ENCODE data around the gene AP2A1.

AP2A1 gene

DNA sequence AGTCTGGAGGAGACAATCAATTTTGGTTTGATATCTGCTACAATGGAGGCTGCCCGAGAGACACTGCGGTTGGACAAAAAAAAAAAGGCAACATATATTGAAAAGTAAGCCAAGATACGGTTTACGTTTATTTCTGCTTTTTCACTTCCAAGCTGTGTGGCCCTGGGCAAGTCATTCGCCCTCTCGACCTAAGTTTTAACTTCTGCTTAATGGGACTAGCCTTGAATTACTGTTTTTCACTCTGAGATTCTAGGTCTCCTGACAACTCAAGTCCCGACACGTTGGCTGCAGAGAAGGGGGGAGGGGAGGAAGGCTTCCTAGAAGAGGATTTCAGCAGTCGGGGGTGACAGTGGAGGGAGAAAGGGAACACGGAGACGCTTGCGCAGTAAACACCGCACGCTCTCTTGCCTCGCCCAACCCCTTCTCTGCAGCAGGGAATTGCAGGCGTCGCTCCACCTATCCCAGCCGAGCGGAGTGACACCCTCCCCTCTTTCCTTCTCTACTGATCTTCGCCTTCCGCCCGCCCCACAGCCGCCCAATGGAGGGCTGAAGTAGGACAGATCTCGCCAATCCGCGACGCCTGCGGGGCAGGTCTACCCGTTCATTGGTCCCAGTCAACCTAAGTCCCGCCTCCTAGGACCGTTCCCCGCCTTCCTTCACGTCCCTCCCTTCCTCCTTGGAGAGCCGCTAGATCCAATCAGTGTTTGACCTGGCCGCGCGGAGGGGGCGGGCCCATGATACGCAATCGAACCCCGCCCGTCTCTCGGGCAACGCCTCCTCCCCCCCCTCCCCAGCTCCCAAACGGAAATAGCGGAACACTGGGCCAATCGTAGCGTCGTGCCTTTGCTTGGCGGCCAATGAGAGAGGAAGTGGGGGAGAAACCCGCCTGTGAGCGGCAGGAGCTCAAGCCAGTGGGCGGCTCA, 533 bp upstream of the AP2A1 start:
- DNase-seq (ENCODE audit: low read depth, low spot score), result peak; percentile 98

DNA sequence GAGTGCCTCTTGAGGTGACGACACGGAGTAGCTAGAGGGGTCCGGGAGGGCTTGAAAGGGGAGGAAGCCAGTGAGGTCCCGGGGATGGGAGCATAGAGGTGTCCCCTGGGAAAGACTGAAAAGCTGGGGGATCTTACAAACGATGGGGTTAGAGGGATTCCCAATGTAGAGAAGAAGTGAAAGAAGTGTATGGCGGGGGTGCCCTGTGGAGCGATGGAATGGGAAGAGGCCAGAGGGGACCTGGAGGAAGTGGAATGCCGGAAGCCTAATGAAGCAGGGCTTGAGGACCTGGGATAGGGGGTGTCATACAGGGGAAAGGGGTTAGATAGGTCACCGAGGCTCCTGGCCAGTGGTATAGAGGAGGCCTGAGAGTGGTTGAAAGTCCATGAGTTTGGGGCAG, 580 bp downstream of the AP2A1 start:
- no peak for DNase-seq (ENCODE audit: low read depth, low spot score)

- DNase-seq (ENCODE audit: low read depth, low spot score), result no peak
Measured at GRCh38 chr19:49767967-49768581, 1.3 kb downstream of the AP2A1 start.

GRCh38 chr19:49770529-49770928, 3.7 kb downstream of the AP2A1 start:
- no peak for DNase-seq (ENCODE audit: low read depth, low spot score)

- DNase-seq (ENCODE audit: low read depth, low spot score), result no peak
Measured at GRCh38 chr19:49771674-49772139, 4.9 kb downstream of the AP2A1 start.

DNA sequence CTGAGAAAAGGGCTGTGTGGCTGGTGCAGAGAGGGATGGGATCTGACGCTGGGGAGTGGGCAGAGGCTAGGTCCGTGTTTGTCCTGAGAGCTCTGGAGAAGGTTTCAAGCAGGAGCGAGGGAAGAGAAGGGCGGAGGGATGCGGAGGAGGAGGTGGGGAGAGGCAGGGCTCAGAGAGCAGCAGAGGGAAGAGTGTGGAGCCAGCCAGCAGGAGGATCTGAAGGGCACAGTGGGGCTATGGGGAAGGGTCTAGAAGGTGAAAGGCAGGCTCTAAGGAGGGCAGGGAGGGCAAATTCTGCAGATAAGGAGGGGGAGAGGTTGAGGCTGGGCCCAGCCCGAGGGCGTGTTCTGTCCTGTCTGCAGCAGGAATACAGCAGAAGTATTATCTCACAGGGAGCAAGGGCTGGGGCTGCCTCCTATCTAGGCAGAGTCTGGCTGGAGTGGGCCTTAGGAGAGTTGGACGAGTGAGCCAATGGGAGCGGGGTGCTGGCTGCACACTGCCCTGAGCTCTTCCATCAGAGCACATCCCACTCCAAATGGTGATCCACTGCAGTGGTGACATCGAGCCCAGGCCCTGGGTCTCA, 6.1 kb downstream of the AP2A1 start:
- no peak for DNase-seq (ENCODE audit: low read depth, low spot score)

- DNase-seq (ENCODE audit: low read depth, low spot score), result no peak
Measured at GRCh38 chr19:49773663-49774350, 7.0 kb downstream of the AP2A1 start.

DNA sequence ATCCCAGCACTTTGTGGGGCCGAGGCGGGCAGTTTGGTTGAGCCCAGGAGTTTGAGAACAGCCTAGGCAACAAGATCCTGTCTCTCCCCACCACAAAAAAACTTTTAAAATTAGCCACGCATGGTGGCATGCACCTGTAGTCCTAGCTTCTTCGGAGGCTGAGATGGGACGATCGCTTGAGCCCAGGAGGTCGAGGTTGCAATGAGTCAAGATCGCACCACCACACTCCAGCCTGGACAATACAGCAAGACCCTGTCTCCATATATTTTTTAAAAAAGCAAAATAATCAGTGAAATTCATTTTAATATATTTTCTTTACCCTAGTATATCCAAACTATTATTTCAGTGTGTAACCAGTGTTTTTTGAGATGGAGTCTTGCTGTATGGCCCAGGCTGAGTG, 8.2 kb downstream of the AP2A1 start:
- DNase-seq (ENCODE audit: low read depth, low spot score), result no peak

GRCh38 chr19:49775742-49776370, 9.1 kb downstream of the AP2A1 start:
- DNase-seq (ENCODE audit: low read depth, low spot score), result no peak

DNA sequence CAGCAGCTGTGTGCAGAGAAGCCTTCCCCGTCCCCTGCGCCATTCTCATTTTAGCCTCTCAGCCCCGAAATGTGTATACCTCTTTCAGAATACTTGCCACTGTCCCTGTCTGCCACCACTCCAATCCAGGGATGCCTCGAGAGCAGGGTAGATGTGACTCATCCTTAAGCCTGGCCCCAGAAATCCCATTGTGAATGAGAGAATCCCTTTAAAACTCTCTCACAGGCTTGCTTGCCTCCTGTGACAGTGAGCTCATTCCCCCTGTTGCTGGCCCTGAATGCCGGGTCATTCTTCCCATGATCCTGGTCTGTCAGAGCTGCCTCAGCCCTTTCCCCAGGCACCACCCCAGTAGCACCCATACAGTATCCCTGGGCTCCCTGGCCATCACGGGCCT, 9.6 kb downstream of the AP2A1 start:
- DNase-seq (ENCODE audit: low read depth, low spot score), result no peak

DNA sequence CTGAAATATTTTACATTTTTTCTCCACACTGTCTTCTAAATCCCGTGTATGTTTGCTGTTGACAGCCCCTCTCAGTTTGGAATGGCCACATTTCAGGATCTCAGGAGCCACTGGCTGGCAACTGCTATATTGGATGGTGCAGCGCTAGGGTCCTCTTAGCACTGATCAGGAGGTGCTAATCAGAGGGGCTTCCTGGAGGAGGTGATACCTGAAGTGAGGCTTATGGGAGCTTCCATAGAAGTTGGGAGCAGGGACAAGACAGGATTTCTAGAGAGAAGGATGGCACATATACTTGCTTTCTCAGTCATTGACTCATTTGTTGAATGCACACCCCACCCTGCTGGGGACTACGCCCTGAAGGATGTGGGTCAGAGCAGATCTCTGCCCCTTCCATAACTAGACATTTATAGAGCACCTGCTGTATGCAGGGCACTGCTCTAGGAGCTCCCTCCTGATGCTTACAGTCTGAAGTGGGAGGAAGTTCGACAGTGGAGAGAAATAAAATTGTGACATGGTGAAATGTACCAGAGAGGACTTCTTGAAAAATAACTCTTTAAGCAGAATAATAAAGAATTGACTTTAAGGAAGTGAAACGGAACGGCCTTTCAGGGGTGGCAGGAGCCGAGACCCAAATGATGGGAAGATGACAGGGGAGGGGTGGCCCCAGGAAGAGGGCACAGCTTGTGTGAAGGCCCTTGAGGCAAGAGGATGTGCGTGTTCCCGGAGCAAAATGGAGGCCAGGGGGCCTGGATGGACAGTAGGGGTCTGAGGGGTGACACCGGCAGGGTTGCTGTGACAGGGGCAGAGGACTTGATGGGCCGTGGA, 13.1 kb downstream of the AP2A1 start:
- DNase-seq (ENCODE audit: low read depth, low spot score), result no peak

DNA sequence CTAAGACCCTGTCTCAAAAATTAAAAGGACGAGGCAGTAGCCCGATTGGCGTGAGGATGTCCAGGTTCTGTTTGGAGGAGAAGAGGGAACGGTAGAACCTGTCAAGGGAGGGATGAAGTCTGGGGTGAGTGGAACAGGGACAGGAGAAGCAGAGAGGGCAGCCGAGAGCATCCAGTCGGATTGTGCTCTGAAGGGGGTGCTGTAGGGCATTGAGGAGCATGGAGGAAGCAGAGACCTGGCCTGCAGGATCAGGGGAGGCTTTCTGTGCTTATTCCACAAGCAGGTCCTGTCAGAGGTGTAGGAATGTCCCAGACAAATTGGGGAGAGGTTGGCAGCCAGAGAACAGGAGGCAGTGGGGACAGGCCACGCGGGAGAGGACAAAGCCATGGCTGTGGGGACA, 14.1 kb downstream of the AP2A1 start:
- DNase-seq (ENCODE audit: low read depth, low spot score), result no peak

- no peak for DNase-seq (ENCODE audit: low read depth, low spot score)
Measured at GRCh38 chr19:49781394-49781793, 14.6 kb downstream of the AP2A1 start.

DNA sequence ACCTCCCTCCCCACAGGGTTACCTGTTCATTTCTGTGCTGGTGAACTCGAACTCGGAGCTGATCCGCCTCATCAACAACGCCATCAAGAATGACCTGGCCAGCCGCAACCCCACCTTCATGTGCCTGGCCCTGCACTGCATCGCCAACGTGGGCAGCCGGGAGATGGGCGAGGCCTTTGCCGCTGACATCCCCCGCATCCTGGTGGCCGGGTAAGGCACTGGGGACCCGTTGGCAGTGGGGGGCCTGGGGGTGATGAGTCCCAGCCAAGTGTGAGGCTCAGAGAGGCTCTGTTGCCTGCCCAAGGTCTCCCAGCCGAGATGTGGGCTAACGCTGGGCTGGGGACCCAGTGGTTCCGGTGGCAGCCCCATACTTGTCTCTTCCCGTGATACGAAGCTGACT, 15.7 kb downstream of the AP2A1 start:
- DNase-seq (ENCODE audit: low read depth, low spot score), result no peak

DNA sequence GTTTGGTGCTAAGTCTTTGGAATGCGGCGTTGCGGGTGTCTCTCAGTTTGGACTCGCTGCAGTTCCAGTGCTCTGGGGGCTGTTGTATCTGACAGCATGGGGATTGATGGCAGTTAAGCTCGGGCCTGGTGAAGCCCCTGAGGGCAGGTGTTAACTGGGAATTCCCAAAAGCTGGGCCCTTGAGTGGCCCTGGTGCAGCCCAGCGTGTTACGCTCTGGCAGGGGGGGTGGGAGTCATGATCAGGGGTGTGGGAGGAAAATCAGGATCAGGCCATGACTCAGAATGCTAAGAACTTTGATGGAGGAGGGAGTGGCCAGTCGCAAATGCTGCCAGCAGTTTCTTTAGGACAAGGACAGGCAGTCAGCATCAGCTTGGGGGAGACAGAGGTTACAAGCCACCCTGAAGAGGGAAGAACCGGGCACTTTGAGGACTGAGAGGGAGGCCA, 19.6 kb downstream of the AP2A1 start:
- DNase-seq (ENCODE audit: low read depth, low spot score), result no peak

DNA sequence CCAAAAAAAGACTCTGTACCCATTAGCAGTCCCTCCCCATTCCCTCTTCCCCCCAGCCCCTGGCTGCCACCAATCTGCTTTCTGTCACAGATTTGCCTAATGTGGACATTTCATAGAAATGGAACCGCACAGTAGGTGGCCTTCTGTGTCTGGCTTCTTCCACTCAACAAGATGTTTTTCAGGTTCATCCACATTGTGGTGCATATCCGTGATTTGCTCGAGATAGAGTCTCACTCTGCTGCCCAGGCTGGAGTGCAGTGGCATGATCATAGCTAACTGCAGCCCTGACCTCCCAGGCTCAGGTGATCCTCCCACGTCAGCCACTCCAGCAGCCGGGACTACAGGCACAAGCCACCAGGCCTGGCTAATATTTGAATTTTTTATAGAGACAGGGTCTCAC, 20.9 kb downstream of the AP2A1 start:
- no peak for DNase-seq (ENCODE audit: low read depth, low spot score)

- no peak for DNase-seq (ENCODE audit: low read depth, low spot score)
Measured at GRCh38 chr19:49788857-49789256, 22.1 kb downstream of the AP2A1 start.

- DNase-seq (ENCODE audit: low read depth, low spot score), result no peak
Measured at GRCh38 chr19:49790866-49791265, 24.1 kb downstream of the AP2A1 start.

DNA sequence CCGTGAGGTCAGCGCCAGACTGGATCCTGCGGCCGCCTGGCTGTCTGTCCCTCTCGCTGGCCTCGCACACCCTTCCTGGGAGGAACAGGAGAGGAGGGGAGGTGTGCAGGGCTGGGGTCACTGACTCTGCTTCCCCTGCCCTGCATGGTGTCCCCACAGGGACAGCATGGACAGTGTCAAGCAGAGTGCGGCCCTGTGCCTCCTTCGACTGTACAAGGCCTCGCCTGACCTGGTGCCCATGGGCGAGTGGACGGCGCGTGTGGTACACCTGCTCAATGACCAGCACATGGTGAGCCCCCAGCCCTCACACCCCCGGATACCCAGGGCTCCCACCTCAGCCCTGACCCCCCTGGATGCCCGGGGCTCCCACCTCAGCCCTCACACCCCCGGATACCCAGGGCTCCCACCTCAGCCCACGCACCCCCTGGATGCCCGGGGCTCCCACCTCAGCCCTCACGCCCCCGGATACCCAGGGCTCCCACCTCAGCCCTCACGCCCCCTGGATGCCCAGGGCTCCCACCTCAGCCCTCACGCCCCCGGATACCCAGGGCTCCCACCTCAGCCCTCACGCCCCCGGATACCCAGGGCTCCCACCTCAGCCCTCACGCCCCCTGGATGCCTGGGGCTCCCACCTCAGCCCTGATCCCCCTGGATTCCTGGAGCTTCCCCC, 25.1 kb downstream of the AP2A1 start:
- DNase-seq (ENCODE audit: low read depth, low spot score), result no peak

All from iPS DF 19.7 (cell line).